ENCODE results near the gene ARRDC4.

The ARRDC4 gene

GRCh38 chr15:97995192-97995591 lies 34.7 kb downstream of the ARRDC4 start:
- no peak for DNase-seq (ENCODE audit: extremely low spot score, insufficient read length, low read depth)
- no peak for FAIRE-seq

GRCh38 chr15:97995881-97996603 lies 35.5 kb downstream of the ARRDC4 start:
- DNase-seq (ENCODE audit: extremely low spot score, insufficient read length, low read depth), result no peak
- FAIRE-seq, result no peak

- FAIRE-seq, result no peak
- DNase-seq (ENCODE audit: extremely low spot score, insufficient read length, low read depth), result no peak
Measured at GRCh38 chr15:97998307-97999071, 38.0 kb downstream of the ARRDC4 start.

- DNase-seq (ENCODE audit: extremely low spot score, insufficient read length, low read depth) (no peak), FAIRE-seq (no peak)
Measured at GRCh38 chr15:98000249-98001203, 40.0 kb downstream of the ARRDC4 start.

GRCh38 chr15:98001663-98002194 lies 41.2 kb downstream of the ARRDC4 start:
- no peak for FAIRE-seq

GRCh38 chr15:98002419-98002818 lies 41.9 kb downstream of the ARRDC4 start:
- FAIRE-seq, result no peak
- DNase-seq (ENCODE audit: extremely low spot score, insufficient read length, low read depth), result no peak

More at GRCh38 chr15:98001663-98002194, 41.2 kb downstream of the ARRDC4 start:
- DNase-seq (ENCODE audit: extremely low spot score, insufficient read length, low read depth), result no peak

- FAIRE-seq, result no peak
- no peak for DNase-seq (ENCODE audit: extremely low spot score, insufficient read length, low read depth)
Measured at GRCh38 chr15:98002866-98003265, 42.4 kb downstream of the ARRDC4 start.

- FAIRE-seq, result no peak
Measured at GRCh38 chr15:98003518-98003917, 43.0 kb downstream of the ARRDC4 start.

GRCh38 chr15:98003996-98004395 lies 43.5 kb downstream of the ARRDC4 start:
- no peak for FAIRE-seq

More at GRCh38 chr15:98003518-98003917, 43.0 kb downstream of the ARRDC4 start:
- DNase-seq (ENCODE audit: extremely low spot score, insufficient read length, low read depth), result no peak

GRCh38 chr15:98005659-98006058 lies 45.2 kb downstream of the ARRDC4 start:
- DNase-seq (ENCODE audit: extremely low spot score, insufficient read length, low read depth) (no peak), FAIRE-seq (no peak)

More at GRCh38 chr15:98003996-98004395, 43.5 kb downstream of the ARRDC4 start:
- no peak for DNase-seq (ENCODE audit: extremely low spot score, insufficient read length, low read depth)

GRCh38 chr15:98009169-98009568 lies 48.7 kb downstream of the ARRDC4 start:
- FAIRE-seq, result no peak
- no peak for DNase-seq (ENCODE audit: extremely low spot score, insufficient read length, low read depth)

GRCh38 chr15:98009971-98010370 lies 49.5 kb downstream of the ARRDC4 start:
- no peak for FAIRE-seq
- no peak for DNase-seq (ENCODE audit: extremely low spot score, insufficient read length, low read depth)

- FAIRE-seq (no peak), DNase-seq (ENCODE audit: extremely low spot score, insufficient read length, low read depth) (no peak)
Measured at GRCh38 chr15:98012354-98012753, 51.9 kb downstream of the ARRDC4 start.

GRCh38 chr15:98013631-98014030 lies 53.1 kb downstream of the ARRDC4 start:
- no peak for FAIRE-seq

GRCh38 chr15:98017150-98017964 lies 56.9 kb downstream of the ARRDC4 start:
- no peak for FAIRE-seq

More at GRCh38 chr15:98013631-98014030, 53.1 kb downstream of the ARRDC4 start:
- no peak for DNase-seq (ENCODE audit: extremely low spot score, insufficient read length, low read depth)

GRCh38 chr15:98018761-98019351 lies 58.4 kb downstream of the ARRDC4 start:
- FAIRE-seq, result no peak
- DNase-seq (ENCODE audit: extremely low spot score, insufficient read length, low read depth), result no peak

More at GRCh38 chr15:98017150-98017964, 56.9 kb downstream of the ARRDC4 start:
- no peak for DNase-seq (ENCODE audit: extremely low spot score, insufficient read length, low read depth)
